Endothelial cell of umbilical vein (primary cell): ENCODE results near the gene TNIP1. TPM values are rescaled to one million over a fixed set of nuclear protein-coding genes. Genes with fewer than 3 reads are reported as not detected.

Experiments used
- BruUV-seq: library from RNA; stranded (reverse); fragments of 400-500 nt; replicated peaks from 2 replicates; lab custom pipeline; 2021; lab: Mats Ljungman, UMichigan
- CTCF ChIA-PET: fragments of 300-600, 350-600 bp; sonication (Branson Sonifier 250); formaldehyde crosslinking; loops from one replicate; lab custom pipeline; 2021; ENCODE audit warnings: antibody characterized with exemption, inconsistent platforms; lab: Charles Lee
- POLR2A ChIA-PET: fragments of 300-600, 350-600 bp; sonication (Branson Sonifier 250); formaldehyde crosslinking; loops from one replicate; lab custom pipeline; 2021; ENCODE audit warnings: antibody characterized with exemption, inconsistent platforms; lab: Charles Lee
- DNase-seq: peaks from one replicate; pipeline ENCODE4 v3.0.0-alpha.2; 2011; ENCODE audit warnings: low read depth, low spot score
- FAIRE-seq: peaks from 2 replicates; lab custom pipeline; 2011; peaks lifted over from hg19 to GRCh38; lab: Jason Lieb, UNC
- H2AFZ ChIP-seq: 2 replicates; pipeline ENCODE4 v1.6.0; 2012; ENCODE audit warnings: low read depth, low read length, control low read depth, inconsistent platforms
- H3K27ac ChIP-seq: 2 replicates; pipeline ENCODE4 v1.5.1; 2011; ENCODE audit warnings: low read depth, mild to moderate bottlenecking, control low read depth, low read length, moderate library complexity; ENCODE audit not compliant: insufficient read depth
- H3K27me3 ChIP-seq, 2 experiments: 2 replicates each; pipeline versions ENCODE4 v1.6.0 to v1.6.1; 2011; ENCODE audit warnings: low read length in 2 of 2, mixed read lengths in 1 of 2; ENCODE audit not compliant: control insufficient read depth in 2 of 2, insufficient read depth in 2 of 2
- H3K36me3 ChIP-seq, 2 experiments: 2 replicates in 1 of 2; 3 replicates in 1 of 2; pipeline ENCODE4 v1.5.1; 2011; ENCODE audit warnings: low read length in 2 of 2, mild to moderate bottlenecking in 1 of 2, moderate library complexity in 1 of 2; ENCODE audit not compliant: control insufficient read depth in 2 of 2, insufficient read depth in 2 of 2; ENCODE audit errors: extremely low read depth in 1 of 2
- H3K4me1 ChIP-seq: 3 replicates; pipeline ENCODE4 v1.5.1; 2011; ENCODE audit warnings: mild to moderate bottlenecking, low read length; ENCODE audit not compliant: control insufficient read depth, insufficient read depth; ENCODE audit errors: extremely low read depth
- H3K4me2 ChIP-seq: 2 replicates; pipeline ENCODE4 v1.6.1; 2011; ENCODE audit warnings: low read length, control low read depth, mixed read lengths; ENCODE audit not compliant: insufficient read depth
- H3K4me3 ChIP-seq, 3 experiments: fragments of 200-600 bp in 1 of 3; sonication (generic), shearing (Covaris generic) in 1 of 3; replicated peaks in 1 of 3; 2 replicates each; pipeline ENCODE4 v1.5.1; 2011 to 2016; ENCODE audit warnings: control low read depth in 3 of 3, low read length in 3 of 3, mild to moderate bottlenecking in 2 of 3, inconsistent platforms in 1 of 3, low read depth in 1 of 3, moderate library complexity in 1 of 3; ENCODE audit not compliant: insufficient read depth in 1 of 3
- H3K79me2 ChIP-seq: 2 replicates; pipeline ENCODE4 v1.6.0; 2012; ENCODE audit warnings: low read length, inconsistent platforms; ENCODE audit not compliant: control insufficient read depth, insufficient read depth
- H3K9ac ChIP-seq: replicated peaks from 2 replicates; pipeline ENCODE3; 2011; ENCODE audit warnings: low read length, control low read depth; ENCODE audit not compliant: insufficient read depth; ENCODE audit errors: extremely low read depth
- H3K9me1 ChIP-seq: replicated peaks from 3 replicates; pipeline ENCODE4 v1.6.0; 2011; ENCODE audit warnings: mild to moderate bottlenecking, low read length; ENCODE audit not compliant: control insufficient read depth, insufficient read depth; ENCODE audit errors: extremely low read depth
- H3K9me3 ChIP-seq: replicated peaks from 2 replicates; pipeline ENCODE4 v1.5.1; 2012; ENCODE audit warnings: low read length, inconsistent platforms; ENCODE audit not compliant: control insufficient read depth, insufficient read depth
- H4K20me1 ChIP-seq: replicated peaks from 2 replicates; pipeline ENCODE3; 2011; ENCODE audit warnings: mild to moderate bottlenecking, low read length; ENCODE audit not compliant: control insufficient read depth, insufficient read depth; ENCODE audit errors: extremely low read depth
- EZH2 ChIP-seq: IDR thresholded peaks from 2 replicates; pipeline ENCODE4 v1.6.1; 2012; ENCODE audit warnings: borderline replicate concordance, low read depth, mild to moderate bottlenecking, moderate library complexity, low read length, inconsistent platforms; ENCODE audit not compliant: severe bottlenecking
- FOS ChIP-seq: IDR thresholded peaks from 2 replicates; pipeline ENCODE4 v1.6.1; 2011; ENCODE audit warnings: mild to moderate bottlenecking, low read length, moderate library complexity, borderline replicate concordance; ENCODE audit not compliant: insufficient read depth
- GATA2 ChIP-seq: IDR thresholded peaks from 2 replicates; pipeline ENCODE4 v1.7.0; 2011; ENCODE audit warnings: low read depth, mild to moderate bottlenecking, moderate library complexity, mixed read lengths, low read length; ENCODE audit not compliant: insufficient read length, insufficient read depth
- JUN ChIP-seq: IDR thresholded peaks from 2 replicates; pipeline ENCODE4 v1.6.1; 2011; ENCODE audit warnings: borderline replicate concordance, low read depth; ENCODE audit not compliant: insufficient read length, insufficient read depth
- MYC ChIP-seq: IDR thresholded peaks from one replicate; pipeline ENCODE4 v1.6.1; 2011; ENCODE audit warnings: mild to moderate bottlenecking, low read depth, low read length
- POLR2A ChIP-seq: IDR thresholded peaks from 2 replicates; pipeline ENCODE4 v1.6.1; 2012; ENCODE audit warnings: low read depth, mild to moderate bottlenecking, control low read depth, low read length
- POLR2AphosphoS5 ChIP-seq: IDR thresholded peaks from 2 replicates; pipeline ENCODE4 v1.6.1; 2012; ENCODE audit warnings: low read depth, mild to moderate bottlenecking, control low read depth, low read length, moderate library complexity; ENCODE audit not compliant: insufficient read depth
- dilution Hi-C: fragments of 300-500 bp; cut with MboI; formaldehyde crosslinking; loops from one replicate; pipeline ENCODE4 v1.15.0; 2019; ENCODE audit warnings: low sequenced_read_pairs; ENCODE audit not compliant: extremely low pct_ligation_motif_present
- intact Hi-C: fragments of 100-400 bp; cut with micrococcal nuclease; formaldehyde crosslinking; loops from one replicate; pipeline ENCODE4 v1.10.0; 2022
- polyA plus RNA-seq, 4 experiments: library from polyadenylated mRNA; depleted of rRNA in 3 of 4; stranded (reverse) in 3 of 4; unstranded in 1 of 4; fragments of >200 nt; gene quantifications; 2 replicates each; pipeline versions ENCODE4 v1.2.1 to v1.2.3, GENCODE V29; 2011 to 2012; ENCODE audit warnings: missing spikeins in 1 of 4
- total RNA-seq: library from RNA; stranded (reverse); gene quantifications from 2 replicates; pipeline ENCODE4 v1.2.3, GENCODE V29; 2021
- TF ChIP-seq, protein P1 (sequence below): IDR thresholded peaks from 2 replicates; pipeline ENCODE4 v1.6.1; 2011; ENCODE audit not compliant: insufficient read depth, insufficient read length
- TF ChIP-seq, protein P2 (sequence below), 2 donors: IDR thresholded peaks; 1 replicate in 1 of 2; 2 replicates in 1 of 2; pipeline ENCODE4 v1.5.1; 2011; ENCODE audit warnings: low read length in 2 of 2, mild to moderate bottlenecking in 2 of 2, moderate library complexity in 2 of 2, control low read depth in 1 of 2, inconsistent platforms in 1 of 2, low read depth in 1 of 2; ENCODE audit not compliant: insufficient read depth in 1 of 2; ENCODE audit errors: extremely low read depth in 1 of 2

Gene TNIP1
- total and polyA plus RNA-seq, 2 donors (not counting 3 experiments of a cell fraction or from before 2014, with no cell fraction given), result 43.0 to 96.8 TPM

DNA sequence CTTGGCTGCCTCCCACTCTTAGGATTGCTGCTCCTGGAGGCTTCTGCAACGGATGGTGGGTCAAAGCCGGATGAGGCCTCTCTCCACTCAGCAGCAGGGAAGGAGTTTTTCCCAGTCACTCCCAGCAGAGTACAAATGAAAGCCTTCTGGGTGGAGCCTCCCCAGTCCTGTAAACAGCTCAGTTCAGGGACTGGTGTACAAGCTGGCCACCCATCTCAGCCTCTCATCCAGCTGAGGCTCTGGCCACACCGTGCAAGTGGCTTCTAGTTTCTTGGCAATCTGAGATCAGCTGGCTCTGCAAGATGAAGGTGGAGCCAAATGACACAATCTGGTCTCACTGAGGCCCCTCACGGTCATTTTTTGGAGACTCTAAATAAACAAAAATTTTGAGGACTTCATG is 50.5 kb downstream of the TNIP1 start:
- BruUV-seq, result no TSS peak
- CTCF ChIA-PET, result interaction anchor here (1.5 kb wide), 1 partner anchor 18 kb away, joined by 10 read pairs; no protein-coding TSS in a partner anchor
- dilution Hi-C loops (loop anchor here (10.0 kb wide), 1 partner anchor 54 kb away; the partner anchor contains the start of gene TNIP1), intact Hi-C loops (no loop called here)
- Histone ChIP-seq H3K4me1 (no peaks in the 10 kb centered on the region), H3K4me2 (no peak overlapping the region), H3K9me3 (no peaks in the 10 kb centered on the region), H2AFZ (no peak overlapping the region), H3K27ac (no peak overlapping the region), H3K36me3 (peaks cover 6 to 45% of the 10 kb centered on the region in 2 experiments), H3K79me2 (no peaks in the 10 kb centered on the region), H3K9ac (no peak overlapping the region), H3K27me3 (no peaks in the 10 kb centered on the region), H3K4me3 (no peak overlapping the region), H3K9me1 (no peaks in the 10 kb centered on the region), H4K20me1 (no peaks in the 10 kb centered on the region)
- FAIRE-seq, result no peak
- POLR2A ChIA-PET, result no interaction called here
- DNase-seq, result no peak
- TF ChIP-seq POLR2A, result no peak
- no peak for TF ChIP-seq JUN
- TF ChIP-seq, protein P1, sequence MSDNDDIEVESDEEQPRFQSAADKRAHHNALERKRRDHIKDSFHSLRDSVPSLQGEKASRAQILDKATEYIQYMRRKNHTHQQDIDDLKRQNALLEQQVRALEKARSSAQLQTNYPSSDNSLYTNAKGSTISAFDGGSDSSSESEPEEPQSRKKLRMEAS, result no peak
- TF ChIP-seq POLR2AphosphoS5, result no peak
- TF ChIP-seq EZH2, result no peak
- no peak for TF ChIP-seq MYC
- TF ChIP-seq FOS, result no peak
- TF ChIP-seq, protein P2, sequence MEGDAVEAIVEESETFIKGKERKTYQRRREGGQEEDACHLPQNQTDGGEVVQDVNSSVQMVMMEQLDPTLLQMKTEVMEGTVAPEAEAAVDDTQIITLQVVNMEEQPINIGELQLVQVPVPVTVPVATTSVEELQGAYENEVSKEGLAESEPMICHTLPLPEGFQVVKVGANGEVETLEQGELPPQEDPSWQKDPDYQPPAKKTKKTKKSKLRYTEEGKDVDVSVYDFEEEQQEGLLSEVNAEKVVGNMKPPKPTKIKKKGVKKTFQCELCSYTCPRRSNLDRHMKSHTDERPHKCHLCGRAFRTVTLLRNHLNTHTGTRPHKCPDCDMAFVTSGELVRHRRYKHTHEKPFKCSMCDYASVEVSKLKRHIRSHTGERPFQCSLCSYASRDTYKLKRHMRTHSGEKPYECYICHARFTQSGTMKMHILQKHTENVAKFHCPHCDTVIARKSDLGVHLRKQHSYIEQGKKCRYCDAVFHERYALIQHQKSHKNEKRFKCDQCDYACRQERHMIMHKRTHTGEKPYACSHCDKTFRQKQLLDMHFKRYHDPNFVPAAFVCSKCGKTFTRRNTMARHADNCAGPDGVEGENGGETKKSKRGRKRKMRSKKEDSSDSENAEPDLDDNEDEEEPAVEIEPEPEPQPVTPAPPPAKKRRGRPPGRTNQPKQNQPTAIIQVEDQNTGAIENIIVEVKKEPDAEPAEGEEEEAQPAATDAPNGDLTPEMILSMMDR (IDR thresholded peaks at IDR 0.05; ENCODE audit: extremely low read depth in 1 of 2, insufficient read depth in 1 of 2, low read depth in 1 of 2, low read length in 2 of 2), result no peak
- no peak for TF ChIP-seq GATA2
